Mesenchymal stem cell (in vitro differentiated cells and primary cell): ENCODE measurements around the gene UNC13A.
"Not testable (repeated sequence)": the region's sequence is repeated elsewhere in the genome, so short reads cannot be mapped to it uniquely, and the experiment has no call there.

ENCODE experiments used
- DNase-seq: peaks from one replicate; pipeline ENCODE4 v3.0.0-alpha.2; 2013
- H2AFZ ChIP-seq: one replicate; pipeline ENCODE4 v1.6.1; 2013; ENCODE audit warnings: low read depth, mild to moderate bottlenecking, control low read depth, inconsistent platforms, low read length, moderate library complexity
- H2AK5ac ChIP-seq: 2 replicates; pipeline ENCODE4 v1.6.1; 2013; ENCODE audit warnings: low read length, moderate library complexity, mild to moderate bottlenecking, inconsistent platforms; ENCODE audit not compliant: severe bottlenecking
- H2BK120ac ChIP-seq: one replicate; pipeline ENCODE4 v1.6.1; 2013; ENCODE audit warnings: low read depth, mild to moderate bottlenecking, inconsistent platforms, low read length, moderate library complexity
- H2BK12ac ChIP-seq, 2 experiments: one replicate each; pipeline ENCODE4 v1.6.1; 2013; ENCODE audit warnings: inconsistent platforms in 2 of 2, low read length in 2 of 2, mild to moderate bottlenecking in 2 of 2, moderate library complexity in 2 of 2, control low read depth in 1 of 2
- H2BK15ac ChIP-seq: one replicate; pipeline ENCODE4 v1.6.1; 2013; ENCODE audit warnings: mild to moderate bottlenecking, low read depth, inconsistent platforms; ENCODE audit not compliant: poor library complexity, severe bottlenecking
- H2BK5ac ChIP-seq: 2 replicates; pipeline ENCODE4 v1.6.1; 2013; ENCODE audit warnings: low read depth, mild to moderate bottlenecking, low read length, control low read depth, inconsistent platforms; ENCODE audit not compliant: poor library complexity, severe bottlenecking
- H3K14ac ChIP-seq, 2 experiments: one replicate each; pipeline ENCODE4 v1.6.1; 2013; ENCODE audit warnings: inconsistent platforms in 2 of 2, low read length in 2 of 2, control low read depth in 1 of 2, mild to moderate bottlenecking in 1 of 2, moderate library complexity in 1 of 2
- H3K18ac ChIP-seq, 2 experiments: one replicate each; pipeline ENCODE4 v1.6.1; 2013; ENCODE audit warnings: inconsistent platforms in 2 of 2, low read length in 2 of 2, control low read depth in 1 of 2, low read depth in 1 of 2, mild to moderate bottlenecking in 1 of 2
- H3K23ac ChIP-seq, 2 experiments: one replicate each; pipeline ENCODE4 v1.6.1; 2013; ENCODE audit warnings: inconsistent platforms in 2 of 2, low read length in 2 of 2, mild to moderate bottlenecking in 2 of 2, moderate library complexity in 2 of 2, control low read depth in 1 of 2
- H3K27ac ChIP-seq: 2 replicates; pipeline ENCODE4 v1.5.1; 2013; ENCODE audit warnings: mild to moderate bottlenecking, moderate library complexity, low read length, control low read depth, inconsistent platforms; ENCODE audit not compliant: poor library complexity, severe bottlenecking
- H3K27me3 ChIP-seq, 2 experiments: 2 replicates each; pipeline versions ENCODE4 v1.6.1 to v1.7.0; 2013; ENCODE audit warnings: low read length in 2 of 2, mild to moderate bottlenecking in 2 of 2, moderate library complexity in 2 of 2, control low read depth in 1 of 2, inconsistent platforms in 1 of 2; ENCODE audit not compliant: control insufficient read depth in 1 of 2, insufficient read depth in 1 of 2
- H3K36me3 ChIP-seq, 2 experiments: 2 replicates each; pipeline versions ENCODE4 v1.6.1 to v1.7.0; 2013; ENCODE audit warnings: low read length in 2 of 2, control low read depth in 1 of 2, inconsistent platforms in 1 of 2, low read depth in 1 of 2, mild to moderate bottlenecking in 1 of 2; ENCODE audit not compliant: insufficient read depth in 2 of 2, control insufficient read depth in 1 of 2
- H3K4ac ChIP-seq, 2 experiments: one replicate each; pipeline ENCODE4 v1.6.1; 2013; ENCODE audit warnings: inconsistent platforms in 2 of 2, low read length in 2 of 2, mild to moderate bottlenecking in 2 of 2, moderate library complexity in 2 of 2, control low read depth in 1 of 2, low read depth in 1 of 2
- H3K4me1 ChIP-seq: 2 replicates; pipeline ENCODE4 v1.6.1; 2013; ENCODE audit warnings: low read depth, low read length, control low read depth; ENCODE audit not compliant: control insufficient read depth, insufficient read depth
- H3K4me2 ChIP-seq: 2 replicates; pipeline ENCODE4 v1.6.1; 2013; ENCODE audit warnings: low read length, mild to moderate bottlenecking, inconsistent platforms; ENCODE audit not compliant: poor library complexity, severe bottlenecking
- H3K4me3 ChIP-seq, 2 experiments: 2 replicates each; pipeline versions ENCODE4 v1.5.1 to v1.7.0; 2013; ENCODE audit warnings: low read length in 2 of 2, mild to moderate bottlenecking in 2 of 2, control low read depth in 1 of 2, low read depth in 1 of 2; ENCODE audit not compliant: insufficient read depth in 1 of 2
- H3K79me1 ChIP-seq: replicated peaks from 2 replicates; pipeline ENCODE4 v1.6.1; 2013; ENCODE audit warnings: mild to moderate bottlenecking, control low read depth, low read length, inconsistent platforms; ENCODE audit not compliant: poor library complexity, severe bottlenecking
- H3K9ac ChIP-seq: 2 replicates; pipeline ENCODE4 v1.7.0; 2013; ENCODE audit warnings: mild to moderate bottlenecking, low read length, moderate library complexity
- H3K9me3 ChIP-seq: 2 replicates; pipeline ENCODE4 v1.7.0; 2013; ENCODE audit warnings: mild to moderate bottlenecking, low read length; ENCODE audit not compliant: control insufficient read depth
- H4K8ac ChIP-seq: one replicate; pipeline ENCODE4 v1.6.1; 2013; ENCODE audit warnings: inconsistent platforms, mild to moderate bottlenecking, low read length, moderate library complexity
- H4K91ac ChIP-seq: one replicate; pipeline ENCODE4 v1.6.1; 2013; ENCODE audit warnings: mild to moderate bottlenecking, low read length, inconsistent platforms
- WGBS: methylation state at CpG from one replicate; pipeline ENCODE4 v1.1.7; 2013; ENCODE audit warnings: mixed read lengths; 5-methylcytosine and 5-hydroxymethylcytosine counted together

Gene UNC13A

GRCh38 chr19:17590866-17591265, 97.3 kb downstream of the UNC13A start:
- no peak overlapping the region for H2BK12ac ChIP-seq
- H2BK120ac ChIP-seq: no peak overlapping the region
- H2BK5ac ChIP-seq: no peak overlapping the region
- no peak overlapping the region for H4K8ac ChIP-seq
- no peak overlapping the region for H3K4me3 ChIP-seq
- no peaks in the 10 kb centered on the region for H3K79me1 ChIP-seq
- no peak overlapping the region for H3K27ac ChIP-seq
- no peak overlapping the region for H2AFZ ChIP-seq
- DNase-seq: no peak
- H3K4me1 ChIP-seq: no peaks in the 10 kb centered on the region
- no peak overlapping the region for H3K23ac ChIP-seq
- H3K27me3 ChIP-seq: peaks cover 3 to 7% of the 10 kb centered on the region in 2 experiments
- no peak overlapping the region for H3K4me2 ChIP-seq
- 100% methylated on average over 1 of the region's 1 CpG for WGBS
- H2AK5ac ChIP-seq: no peak overlapping the region
- H3K18ac ChIP-seq: no peak overlapping the region
- H3K9me3 ChIP-seq: no peaks in the 10 kb centered on the region
- H3K4ac ChIP-seq: no peak overlapping the region
- H3K36me3 ChIP-seq: no peaks in the 10 kb centered on the region
- H2BK15ac ChIP-seq: no peak overlapping the region
- no peak overlapping the region for H4K91ac ChIP-seq
- H3K14ac ChIP-seq: no peak overlapping the region
- H3K9ac ChIP-seq: no peak overlapping the region

DNA sequence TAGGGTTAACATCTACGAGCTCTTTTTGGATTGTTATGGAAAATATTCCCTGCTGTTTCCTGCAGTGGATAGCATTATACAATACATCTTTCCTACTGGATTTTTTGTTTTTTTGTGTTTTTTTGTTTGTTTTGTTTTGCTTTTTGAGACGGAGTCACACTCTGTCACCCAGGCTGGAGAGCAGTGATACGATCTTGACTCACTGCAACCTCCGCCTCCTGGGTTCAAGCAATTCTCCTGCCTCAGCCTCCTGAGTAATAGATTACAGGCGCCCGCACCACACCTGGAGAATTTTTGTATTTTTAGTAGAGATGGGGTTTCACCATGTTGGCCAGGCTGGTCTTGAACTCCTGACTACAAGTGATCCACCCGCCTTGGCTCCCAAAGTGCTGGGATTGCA, 102.8 kb downstream of the UNC13A start:
- H3K4me2 ChIP-seq, H2BK15ac ChIP-seq, H3K14ac ChIP-seq, H3K4me3 ChIP-seq, H2AK5ac ChIP-seq, H3K4ac ChIP-seq, H3K4me1 ChIP-seq, H3K18ac ChIP-seq, H3K27ac ChIP-seq, H3K9ac ChIP-seq, H4K91ac ChIP-seq, DNase-seq, H2BK12ac ChIP-seq, H2BK120ac ChIP-seq, H2BK5ac ChIP-seq, H3K79me1 ChIP-seq, H4K8ac ChIP-seq, H2AFZ ChIP-seq, H3K9me3 ChIP-seq, H3K23ac ChIP-seq, H3K27me3 ChIP-seq: not testable (repeated sequence)
- 66% methylated on average over 5 of the region's 7 CpGs for WGBS
- peaks cover 27% of the 10 kb centered on the region in 2 experiments for H3K36me3 ChIP-seq

- H3K23ac ChIP-seq: no peak overlapping the region
- no peak overlapping the region for H3K14ac ChIP-seq
- H3K36me3 ChIP-seq: peaks cover 39 to 40% of the 10 kb centered on the region in 2 experiments
- H3K4me3 ChIP-seq: no peak overlapping the region
- WGBS: 91% methylated on average over 3 of the region's 3 CpGs
- no peak overlapping the region for H2BK15ac ChIP-seq
- no peak overlapping the region for H4K91ac ChIP-seq
- H3K9ac ChIP-seq: no peak overlapping the region
- H2AK5ac ChIP-seq: no peak overlapping the region
- H3K27me3 ChIP-seq: peaks cover 0 to 3% of the 10 kb centered on the region in 2 experiments
- peaks cover 4% of the 10 kb centered on the region for H3K4me1 ChIP-seq
- H3K18ac ChIP-seq: no peak overlapping the region
- no peak overlapping the region for H2BK12ac ChIP-seq
- no peak overlapping the region for H2BK5ac ChIP-seq
- no peak overlapping the region for H3K27ac ChIP-seq
- no peak overlapping the region for H3K4ac ChIP-seq
- H4K8ac ChIP-seq: no peak overlapping the region
- H2BK120ac ChIP-seq: no peak overlapping the region
- no peak overlapping the region for H2AFZ ChIP-seq
- H3K9me3 ChIP-seq: no peaks in the 10 kb centered on the region
- H3K79me1 ChIP-seq: no peaks in the 10 kb centered on the region
- H3K4me2 ChIP-seq: no peak overlapping the region
- no peak for DNase-seq
Measured at GRCh38 chr19:17584132-17584531, 104.0 kb downstream of the UNC13A start.

DNA sequence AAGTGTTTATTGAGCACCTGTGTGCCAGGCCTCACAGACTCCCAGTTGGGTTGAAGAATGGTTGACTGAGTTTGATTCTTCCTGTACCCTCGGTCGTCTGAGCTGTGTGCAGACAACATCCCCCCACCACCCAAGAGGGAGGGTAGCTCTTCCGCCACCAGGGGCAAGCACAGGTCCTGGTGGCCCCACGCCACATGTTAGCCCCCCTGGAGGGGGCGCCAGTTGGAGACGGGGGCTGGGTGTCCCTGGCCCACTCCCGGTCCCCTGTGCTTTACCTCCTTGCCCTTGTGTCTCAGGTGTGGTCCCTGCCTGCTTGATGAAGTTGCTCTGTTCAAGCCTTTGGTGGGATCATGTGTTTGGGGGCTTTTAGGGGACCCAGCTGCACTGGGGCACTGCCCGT, 105.5 kb downstream of the UNC13A start:
- Histone ChIP-seq H3K23ac (no peak overlapping the region), H4K8ac (no peak overlapping the region), H2BK12ac (no peak overlapping the region), H3K79me1 (peaks cover 2% of the 10 kb centered on the region), H2BK120ac (no peak overlapping the region), H4K91ac (no peak overlapping the region), H3K36me3 (peaks cover 53% of the 10 kb centered on the region in 2 experiments), H3K27me3 (peaks cover 0 to 3% of the 10 kb centered on the region in 2 experiments), H2AK5ac (no peak overlapping the region), H3K9me3 (no peaks in the 10 kb centered on the region), H3K27ac (no peak overlapping the region), H2AFZ (no peak overlapping the region), H3K18ac (no peak overlapping the region), H3K4me1 (peaks cover 4% of the 10 kb centered on the region), H2BK5ac (no peak overlapping the region), H3K9ac (no peak overlapping the region), H3K14ac (no peak overlapping the region), H3K4ac (no peak overlapping the region), H3K4me3 (no peak overlapping the region), H3K4me2 (no peak overlapping the region), H2BK15ac (no peak overlapping the region)
- WGBS: 82% methylated on average over 8 of the region's 8 CpGs
- DNase-seq: no peak
